ENCODE results near the gene LRPPRC. TPM values are rescaled to one million over a fixed set of nuclear protein-coding genes. Genes with fewer than 3 reads are reported as not detected.

The LRPPRC gene
- total and polyA plus RNA-seq, 10 of the 15 experiments (the other 5 are each of a cell fraction or from before 2014, with no cell fraction given) = 34.1 to 152 (median 97.0) TPM

DNA sequence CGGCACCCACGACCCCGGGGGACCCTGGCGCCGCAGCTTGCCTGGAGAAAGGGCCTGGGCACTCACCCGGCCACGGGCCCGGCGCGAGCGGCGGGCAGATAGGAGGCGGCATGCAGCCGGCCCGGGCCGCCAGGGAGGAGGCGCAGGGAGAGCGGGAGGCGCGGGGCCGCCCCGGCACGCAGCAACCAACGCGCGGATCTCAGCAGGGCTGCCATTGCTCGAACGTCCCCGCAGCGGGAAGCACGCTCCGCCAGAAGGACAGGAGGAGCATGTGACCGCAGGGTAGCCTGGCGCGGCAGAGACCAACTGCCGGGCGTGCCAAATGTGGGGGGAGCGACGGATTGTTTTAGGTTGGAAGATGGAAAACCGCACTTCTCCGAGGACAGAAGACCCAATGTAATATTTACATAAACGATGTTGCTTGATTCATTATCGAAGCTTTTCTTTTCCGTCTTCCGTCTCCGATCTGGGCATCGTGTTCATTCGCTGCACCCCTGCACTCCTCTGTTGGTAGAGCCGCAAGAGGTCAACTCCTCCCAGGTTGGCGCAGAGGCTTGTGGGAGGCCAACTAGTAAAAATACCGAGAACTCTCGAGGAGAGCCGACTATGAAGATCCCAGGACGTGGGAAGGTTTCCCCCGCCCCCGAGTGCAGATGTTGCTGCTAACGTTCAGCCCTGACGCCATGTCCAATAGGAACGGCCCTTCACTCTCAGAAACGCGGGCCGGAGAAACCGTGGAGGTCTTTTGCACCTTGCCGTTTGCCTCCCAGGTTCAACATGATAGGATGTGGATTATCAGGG is at the start of gene LRPPRC (continued):
- TF ChIP-seq, protein P1, sequence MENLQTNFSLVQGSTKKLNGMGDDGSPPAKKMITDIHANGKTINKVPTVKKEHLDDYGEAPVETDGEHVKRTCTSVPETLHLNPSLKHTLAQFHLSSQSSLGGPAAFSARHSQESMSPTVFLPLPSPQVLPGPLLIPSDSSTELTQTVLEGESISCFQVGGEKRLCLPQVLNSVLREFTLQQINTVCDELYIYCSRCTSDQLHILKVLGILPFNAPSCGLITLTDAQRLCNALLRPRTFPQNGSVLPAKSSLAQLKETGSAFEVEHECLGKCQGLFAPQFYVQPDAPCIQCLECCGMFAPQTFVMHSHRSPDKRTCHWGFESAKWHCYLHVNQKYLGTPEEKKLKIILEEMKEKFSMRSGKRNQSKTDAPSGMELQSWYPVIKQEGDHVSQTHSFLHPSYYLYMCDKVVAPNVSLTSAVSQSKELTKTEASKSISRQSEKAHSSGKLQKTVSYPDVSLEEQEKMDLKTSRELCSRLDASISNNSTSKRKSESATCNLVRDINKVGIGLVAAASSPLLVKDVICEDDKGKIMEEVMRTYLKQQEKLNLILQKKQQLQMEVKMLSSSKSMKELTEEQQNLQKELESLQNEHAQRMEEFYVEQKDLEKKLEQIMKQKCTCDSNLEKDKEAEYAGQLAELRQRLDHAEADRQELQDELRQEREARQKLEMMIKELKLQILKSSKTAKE (IDR thresholded peaks at IDR 0.05; ENCODE audit: low read depth, poor library complexity, severe bottlenecking) = peak; percentile 99
- TF ChIP-seq HCFC1 (IDR thresholded peaks at IDR 0.05; ENCODE audit: low read length) (peak; percentile 74), NR2C1 (IDR thresholded peaks at IDR 0.05) (peak; percentile 98), HDGF (IDR thresholded peaks at IDR 0.05) (no peak; the same call in 1 of the 2 replicates), IKZF1 (conservative IDR thresholded peaks at IDR 0.05) (peak; percentile 98), WRNIP1 (IDR thresholded peaks at IDR 0.05; ENCODE audit: borderline replicate concordance, low read depth, low read length) (no peak), ZNF384 (IDR thresholded peaks at IDR 0.05; ENCODE audit: borderline replicate concordance, low read depth, low read length) (no peak), RBBP5 (conservative IDR thresholded peaks at IDR 0.05) (peak; percentile 80; the same call in 1 of the 2 replicates), CBX3 (IDR thresholded peaks at IDR 0.05; ENCODE audit: borderline replicate concordance, low read depth) (no peak)
- TF ChIP-seq, protein P2, sequence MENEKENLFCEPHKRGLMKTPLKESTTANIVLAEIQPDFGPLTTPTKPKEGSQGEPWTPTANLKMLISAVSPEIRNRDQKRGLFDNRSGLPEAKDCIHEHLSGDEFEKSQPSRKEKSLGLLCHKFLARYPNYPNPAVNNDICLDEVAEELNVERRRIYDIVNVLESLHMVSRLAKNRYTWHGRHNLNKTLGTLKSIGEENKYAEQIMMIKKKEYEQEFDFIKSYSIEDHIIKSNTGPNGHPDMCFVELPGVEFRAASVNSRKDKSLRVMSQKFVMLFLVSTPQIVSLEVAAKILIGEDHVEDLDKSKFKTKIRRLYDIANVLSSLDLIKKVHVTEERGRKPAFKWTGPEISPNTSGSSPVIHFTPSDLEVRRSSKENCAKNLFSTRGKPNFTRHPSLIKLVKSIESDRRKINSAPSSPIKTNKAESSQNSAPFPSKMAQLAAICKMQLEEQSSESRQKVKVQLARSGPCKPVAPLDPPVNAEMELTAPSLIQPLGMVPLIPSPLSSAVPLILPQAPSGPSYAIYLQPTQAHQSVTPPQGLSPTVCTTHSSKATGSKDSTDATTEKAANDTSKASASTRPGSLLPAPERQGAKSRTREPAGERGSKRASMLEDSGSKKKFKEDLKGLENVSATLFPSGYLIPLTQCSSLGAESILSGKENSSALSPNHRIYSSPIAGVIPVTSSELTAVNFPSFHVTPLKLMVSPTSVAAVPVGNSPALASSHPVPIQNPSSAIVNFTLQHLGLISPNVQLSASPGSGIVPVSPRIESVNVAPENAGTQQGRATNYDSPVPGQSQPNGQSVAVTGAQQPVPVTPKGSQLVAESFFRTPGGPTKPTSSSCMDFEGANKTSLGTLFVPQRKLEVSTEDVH (IDR thresholded peaks at IDR 0.05; ENCODE audit: low read depth, partially characterized antibody) = peak; percentile 59
- TF ChIP-seq, protein P3, sequence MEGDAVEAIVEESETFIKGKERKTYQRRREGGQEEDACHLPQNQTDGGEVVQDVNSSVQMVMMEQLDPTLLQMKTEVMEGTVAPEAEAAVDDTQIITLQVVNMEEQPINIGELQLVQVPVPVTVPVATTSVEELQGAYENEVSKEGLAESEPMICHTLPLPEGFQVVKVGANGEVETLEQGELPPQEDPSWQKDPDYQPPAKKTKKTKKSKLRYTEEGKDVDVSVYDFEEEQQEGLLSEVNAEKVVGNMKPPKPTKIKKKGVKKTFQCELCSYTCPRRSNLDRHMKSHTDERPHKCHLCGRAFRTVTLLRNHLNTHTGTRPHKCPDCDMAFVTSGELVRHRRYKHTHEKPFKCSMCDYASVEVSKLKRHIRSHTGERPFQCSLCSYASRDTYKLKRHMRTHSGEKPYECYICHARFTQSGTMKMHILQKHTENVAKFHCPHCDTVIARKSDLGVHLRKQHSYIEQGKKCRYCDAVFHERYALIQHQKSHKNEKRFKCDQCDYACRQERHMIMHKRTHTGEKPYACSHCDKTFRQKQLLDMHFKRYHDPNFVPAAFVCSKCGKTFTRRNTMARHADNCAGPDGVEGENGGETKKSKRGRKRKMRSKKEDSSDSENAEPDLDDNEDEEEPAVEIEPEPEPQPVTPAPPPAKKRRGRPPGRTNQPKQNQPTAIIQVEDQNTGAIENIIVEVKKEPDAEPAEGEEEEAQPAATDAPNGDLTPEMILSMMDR (IDR thresholded peaks at IDR 0.05 in 2 of 3, conservative IDR thresholded peaks at IDR 0.05 in 1 of 3; ENCODE audit: control insufficient read depth in 2 of 3, extremely low read depth in 1 of 3, insufficient read depth in 1 of 3, low read depth in 3 of 3, low read length in 3 of 3) = no peak
- TF ChIP-seq, protein P4, sequence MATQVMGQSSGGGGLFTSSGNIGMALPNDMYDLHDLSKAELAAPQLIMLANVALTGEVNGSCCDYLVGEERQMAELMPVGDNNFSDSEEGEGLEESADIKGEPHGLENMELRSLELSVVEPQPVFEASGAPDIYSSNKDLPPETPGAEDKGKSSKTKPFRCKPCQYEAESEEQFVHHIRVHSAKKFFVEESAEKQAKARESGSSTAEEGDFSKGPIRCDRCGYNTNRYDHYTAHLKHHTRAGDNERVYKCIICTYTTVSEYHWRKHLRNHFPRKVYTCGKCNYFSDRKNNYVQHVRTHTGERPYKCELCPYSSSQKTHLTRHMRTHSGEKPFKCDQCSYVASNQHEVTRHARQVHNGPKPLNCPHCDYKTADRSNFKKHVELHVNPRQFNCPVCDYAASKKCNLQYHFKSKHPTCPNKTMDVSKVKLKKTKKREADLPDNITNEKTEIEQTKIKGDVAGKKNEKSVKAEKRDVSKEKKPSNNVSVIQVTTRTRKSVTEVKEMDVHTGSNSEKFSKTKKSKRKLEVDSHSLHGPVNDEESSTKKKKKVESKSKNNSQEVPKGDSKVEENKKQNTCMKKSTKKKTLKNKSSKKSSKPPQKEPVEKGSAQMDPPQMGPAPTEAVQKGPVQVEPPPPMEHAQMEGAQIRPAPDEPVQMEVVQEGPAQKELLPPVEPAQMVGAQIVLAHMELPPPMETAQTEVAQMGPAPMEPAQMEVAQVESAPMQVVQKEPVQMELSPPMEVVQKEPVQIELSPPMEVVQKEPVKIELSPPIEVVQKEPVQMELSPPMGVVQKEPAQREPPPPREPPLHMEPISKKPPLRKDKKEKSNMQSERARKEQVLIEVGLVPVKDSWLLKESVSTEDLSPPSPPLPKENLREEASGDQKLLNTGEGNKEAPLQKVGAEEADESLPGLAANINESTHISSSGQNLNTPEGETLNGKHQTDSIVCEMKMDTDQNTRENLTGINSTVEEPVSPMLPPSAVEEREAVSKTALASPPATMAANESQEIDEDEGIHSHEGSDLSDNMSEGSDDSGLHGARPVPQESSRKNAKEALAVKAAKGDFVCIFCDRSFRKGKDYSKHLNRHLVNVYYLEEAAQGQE (IDR thresholded peaks at IDR 0.05; ENCODE audit: low read depth, low read length) = no peak
